IMR-90 (cell line): Measurements from ENCODE around the gene RASIP1. TPM values are rescaled to one million over a fixed set of nuclear protein-coding genes. Genes with fewer than 3 reads are reported as not detected.

Source experiments
- ATAC-seq: fragments of 200-7000 bp; cut with Tn5 transposase; 2 replicates; pipeline ENCODE4 v1.9.1; 2020; ENCODE audit warnings: low read depth, mild to moderate bottlenecking, moderate library complexity
- BruUV-seq: library from RNA; stranded (reverse); fragments of 400-500 nt; replicated peaks from 2 replicates; lab custom pipeline; 2021; lab: Mats Ljungman, UMichigan
- CTCF ChIA-PET: fragments of 300-600 bp; formaldehyde crosslinking; extraction: SDS; loops from one replicate; lab custom pipeline; 2021; ENCODE audit warnings: antibody characterized with exemption; lab: Yijun Ruan, JAX
- POLR2A ChIA-PET: fragments of 300-600 bp; sonication (Branson Sonifier 250); formaldehyde crosslinking; loops from one replicate; lab custom pipeline; 2022; ENCODE audit warnings: antibody characterized with exemption; ENCODE audit not compliant: unreplicated experiment; lab: Charles Lee
- DNase-seq: peaks from one replicate; pipeline ENCODE4 v3.0.0; 2013
- H2AFZ ChIP-seq: replicated peaks from 2 replicates; pipeline ENCODE3; 2013; ENCODE audit warnings: low read length, mild to moderate bottlenecking; ENCODE audit not compliant: poor library complexity
- H2AK5ac ChIP-seq: 2 replicates; pipeline ENCODE4 v1.6.1; 2013; ENCODE audit warnings: low read depth, low read length, inconsistent platforms
- H2AK9ac ChIP-seq: replicated peaks from 2 replicates; pipeline ENCODE3; 2013; ENCODE audit warnings: mild to moderate bottlenecking, low read depth, low read length, moderate library complexity; ENCODE audit not compliant: poor library complexity
- H2BK120ac ChIP-seq: 2 replicates; pipeline ENCODE4 v1.6.1; 2013; ENCODE audit warnings: low read depth, low read length, inconsistent platforms
- H2BK15ac ChIP-seq: 3 replicates; pipeline ENCODE4 v1.6.1; 2013; ENCODE audit warnings: low read depth, low read length, inconsistent platforms
- H2BK20ac ChIP-seq: 2 replicates; pipeline ENCODE4 v1.6.1; 2013; ENCODE audit warnings: low read depth, mild to moderate bottlenecking, inconsistent platforms, low read length, moderate library complexity
- H2BK5ac ChIP-seq: 2 replicates; pipeline ENCODE4 v1.6.1; 2013; ENCODE audit warnings: mild to moderate bottlenecking, low read depth, low read length, inconsistent platforms; ENCODE audit not compliant: poor library complexity, severe bottlenecking
- H3K14ac ChIP-seq: replicated peaks from 2 replicates; pipeline ENCODE4 v1.6.1; 2013; ENCODE audit warnings: low read depth, low read length, inconsistent platforms
- H3K18ac ChIP-seq: 2 replicates; pipeline ENCODE4 v1.6.1; 2013; ENCODE audit warnings: low read depth, low read length, control low read depth
- H3K23ac ChIP-seq: 2 replicates; pipeline ENCODE4 v1.6.1; 2013; ENCODE audit warnings: low read depth, low read length, inconsistent platforms
- H3K27ac ChIP-seq: 2 replicates; pipeline ENCODE4 v1.5.1; 2013; ENCODE audit warnings: mild to moderate bottlenecking, control low read depth, low read length; ENCODE audit not compliant: insufficient read depth
- H3K27me3 ChIP-seq: 2 replicates; pipeline ENCODE4 v1.6.1; 2013; ENCODE audit warnings: low read length; ENCODE audit not compliant: control insufficient read depth, insufficient read depth
- H3K36me3 ChIP-seq: 2 replicates; pipeline ENCODE4 v1.6.1; 2013; ENCODE audit warnings: low read length, mixed read lengths; ENCODE audit not compliant: control insufficient read depth, insufficient read depth
- H3K4ac ChIP-seq: 2 replicates; pipeline ENCODE4 v1.6.1; 2013; ENCODE audit warnings: low read depth, low read length, inconsistent platforms
- H3K4me1 ChIP-seq: 2 replicates; pipeline ENCODE4 v1.6.1; 2013; ENCODE audit warnings: low read length, mixed read lengths; ENCODE audit not compliant: control insufficient read depth, insufficient read depth
- H3K4me2 ChIP-seq: 2 replicates; pipeline ENCODE4 v1.6.1; 2013; ENCODE audit warnings: low read depth, mild to moderate bottlenecking, control low read depth, low read length, moderate library complexity
- H3K4me3 ChIP-seq: 2 replicates; pipeline ENCODE4 v1.5.1; 2013; ENCODE audit warnings: low read depth, mild to moderate bottlenecking, control low read depth, low read length, moderate library complexity; ENCODE audit not compliant: insufficient read depth
- H3K56ac ChIP-seq: 2 replicates; pipeline ENCODE4 v1.6.1; 2013; ENCODE audit warnings: low read length, inconsistent platforms; ENCODE audit not compliant: insufficient read depth; ENCODE audit errors: extremely low read depth
- H3K79me1 ChIP-seq, 2 experiments: 2 replicates each; pipeline ENCODE4 v1.6.1; 2013; ENCODE audit warnings: low read length in 2 of 2, inconsistent platforms in 1 of 2, low read depth in 1 of 2
- H3K9ac ChIP-seq: 2 replicates; pipeline ENCODE4 v1.6.1; 2013; ENCODE audit warnings: low read depth, low read length, control low read depth
- H3K9me1 ChIP-seq: 2 replicates; pipeline ENCODE4 v1.6.1; 2013; ENCODE audit warnings: low read length, inconsistent platforms; ENCODE audit not compliant: insufficient read depth
- H3K9me3 ChIP-seq: 2 replicates; pipeline ENCODE4 v1.6.1; 2013; ENCODE audit warnings: low read length; ENCODE audit not compliant: control insufficient read depth, insufficient read depth
- H4K20me1 ChIP-seq: 2 replicates; pipeline ENCODE4 v1.6.1; 2013; ENCODE audit warnings: low read length, inconsistent platforms; ENCODE audit not compliant: insufficient read depth
- H4K5ac ChIP-seq: 2 replicates; pipeline ENCODE4 v1.6.1; 2013; ENCODE audit warnings: mild to moderate bottlenecking, low read depth, low read length, control low read depth
- H4K8ac ChIP-seq, 2 experiments: 2 replicates each; pipeline ENCODE4 v1.6.1; 2013; ENCODE audit warnings: low read depth in 2 of 2, low read length in 2 of 2, control low read depth in 1 of 2, inconsistent platforms in 1 of 2
- H4K91ac ChIP-seq: 2 replicates; pipeline ENCODE4 v1.6.1; 2013; ENCODE audit warnings: low read depth, low read length, inconsistent platforms; ENCODE audit not compliant: insufficient read depth
- POLR2A ChIP-seq: IDR thresholded peaks from 2 replicates; pipeline ENCODE4 v1.6.1; 2012; ENCODE audit warnings: mild to moderate bottlenecking, low read depth, low read length
- RCOR1 ChIP-seq: IDR thresholded peaks from 2 replicates; pipeline ENCODE4 v1.6.1; 2012; ENCODE audit warnings: mild to moderate bottlenecking, low read length, improper control_type of control experiment; ENCODE audit not compliant: insufficient replicate concordance
- WGBS, 2 experiments: methylation state at CpG; one replicate each; pipeline versions ENCODE4 v1.1.5 to v1.1.7; 2013; ENCODE audit warnings: missing lambda C conversion rate in 2 of 2; ENCODE audit not compliant: insufficient read length in 1 of 2; ENCODE audit errors: extremely low coverage in 2 of 2; 5-methylcytosine and 5-hydroxymethylcytosine counted together
- dilution Hi-C: fragments of 300-500 bp; cut with HindIII; formaldehyde crosslinking; loops from one replicate; pipeline ENCODE4 v1.14.3; 2018; ENCODE audit warnings: low sequenced_read_pairs; ENCODE audit not compliant: unreplicated experiment
- in situ Hi-C: fragments of 300-500 bp; cut with MboI; formaldehyde crosslinking; loops from 3 replicates; pipeline ENCODE4 v1.14.3; 2019; ENCODE audit warnings: low sequenced_read_pairs, inconsistent platforms, mixed read lengths
- intact Hi-C: fragments of 100-400 bp; cut with micrococcal nuclease; formaldehyde crosslinking; loops from 2 replicates; pipeline ENCODE4 v1.10.0; 2022
- polyA plus RNA-seq, 3 experiments: library from polyadenylated mRNA; depleted of rRNA; stranded (reverse); fragments of >200 nt; gene quantifications; 2 replicates each; pipeline ENCODE4 v1.2.3, GENCODE V29; 2012; ENCODE audit warnings: low replicate concordance in 1 of 3
- total RNA-seq: library from RNA; depleted of rRNA; stranded (reverse); fragments of >200 nt; gene quantifications from 2 replicates; pipeline ENCODE4 v1.2.3, GENCODE V29; 2012

RASIP1 gene
- total and polyA plus RNA-seq, 2 of the 4 experiments (the other 2 are of a cell fraction) = 0.18 to 0.51 TPM

- DNase-seq (no peak), ATAC-seq (no peak)
- Histone ChIP-seq H2AFZ (no peak overlapping the region), H3K27ac (no peak overlapping the region), H2BK15ac (no peak overlapping the region), H2BK5ac (no peak overlapping the region), H2AK9ac (no peak overlapping the region), H2AK5ac (no peak overlapping the region), H3K9me1 (peaks cover 7% of the 10 kb centered on the region), H4K20me1 (peaks cover 5% of the 10 kb centered on the region; the same call in 1 of the 2 replicates), H3K4me1 (peaks cover 3% of the 10 kb centered on the region; the same call in 1 of the 2 replicates), H3K9ac (no peak overlapping the region), H3K4me2 (no peak overlapping the region), H3K56ac (no peak overlapping the region), H2BK120ac (no peak overlapping the region), H3K18ac (no peak overlapping the region), H3K4ac (no peak overlapping the region), H2BK20ac (no peak overlapping the region), H3K36me3 (no peaks in the 10 kb centered on the region), H3K79me1 (no peaks in the 10 kb centered on the region), H4K5ac (no peak overlapping the region), H3K23ac (no peak overlapping the region), H4K91ac (no peak overlapping the region), H3K9me3 (no peaks in the 10 kb centered on the region), H4K8ac (no peak overlapping the region), H3K27me3 (peaks cover 8% of the 10 kb centered on the region), H3K4me3 (no peak overlapping the region), H3K14ac (no peak overlapping the region)
- no TSS peak for BruUV-seq
- TF ChIP-seq RCOR1 (no peak), POLR2A (no peak)
- 79% methylated on average over 2 of the region's 9 CpGs; no CpG with 5 or more reads in 1 of the 2 experiments for WGBS, 2 experiments
- in situ Hi-C loops (no loop called here), dilution Hi-C loops (no loop called here), intact Hi-C loops (no loop called here)
- ChIA-PET POLR2A (no interaction called here), CTCF (no interaction called here)
Observed at GRCh38 chr19:48685583-48685982, 54.8 kb downstream of the RASIP1 start.
